Uterus (tissue), 4 donors: ENCODE measurements around the gene PCDHGC5. TPM values are rescaled to one million over a fixed set of nuclear protein-coding genes. Genes with fewer than 3 reads are reported as not detected.

ENCODE experiments used
- DNase-seq, 2 donors: peaks; one replicate each; pipeline ENCODE4 v3.0.0-alpha.2; 2019 to 2020
- H3K27ac ChIP-seq, 2 donors: fragments of 200-600 bp; sonication (generic); 1 replicate in 1 of 2; 2 replicates in 1 of 2; pipeline ENCODE4 v1.5.1; 2016 to 2018
- H3K27me3 ChIP-seq, 2 donors: fragments of 200-600 bp; sonication (generic); one replicate each; pipeline ENCODE4 v1.5.1; 2018 to 2019; ENCODE audit warnings: control low read depth in 1 of 2
- H3K36me3 ChIP-seq, 2 donors: fragments of 200-600 bp; sonication (generic); one replicate each; pipeline ENCODE4 v1.5.1; 2019; ENCODE audit warnings: control low read depth in 1 of 2
- H3K4me1 ChIP-seq, 2 donors: fragments of 200-600 bp; sonication (generic); one replicate each; pipeline ENCODE4 v1.5.1; 2018 to 2019; ENCODE audit warnings: control low read depth in 1 of 2
- H3K4me3 ChIP-seq, 2 donors: fragments of 200-600 bp; sonication (generic); 1 replicate in 1 of 2; 2 replicates in 1 of 2; pipeline ENCODE4 v1.5.1; 2018 to 2019; ENCODE audit warnings: mild to moderate bottlenecking in 1 of 2
- H3K9me3 ChIP-seq, 2 donors: fragments of 200-600 bp; sonication (generic); one replicate each; pipeline ENCODE4 v1.5.1; 2019; ENCODE audit warnings: control low read depth in 1 of 2
- POLR2A ChIP-seq, 2 donors: fragments of 450-650 bp; IDR thresholded peaks; one replicate each; pipeline ENCODE4 v1.6.1; 2016; ENCODE audit warnings: antibody characterized with exemption in 2 of 2, mild to moderate bottlenecking in 1 of 2, moderate library complexity in 1 of 2
- intact Hi-C: fragments of 100-400 bp; cut with DNase I; formaldehyde crosslinking; loops from one replicate; pipeline ENCODE4 v1.15.1; 2023; ENCODE audit warnings: low total_unique reads
- total RNA-seq, 4 donors: library from RNA; depleted of rRNA in 3 of 4; stranded (reverse); fragments of >200 nt in 3 of 4; gene quantifications; one replicate each; pipeline versions ENCODE4 v1.1.0 to v1.2.4, GENCODE V29; 2014 to 2023
- TF ChIP-seq, protein P1 (sequence below), 4 experiments: fragments of 200-600 bp in 2 of 4; fragments of 450-650 bp in 2 of 4; sonication (generic) in 2 of 4; IDR thresholded peaks; one replicate each; pipeline ENCODE4 v1.5.1; 2016 to 2019; ENCODE audit warnings: antibody characterized with exemption in 4 of 4, mild to moderate bottlenecking in 2 of 4, moderate library complexity in 1 of 4
- donor health status: DM: yes; HTN: yes; CAD: no.

Gene PCDHGC5
- total RNA-seq, 4 donors from 2014 or later, result under 0.01 to 7.5 (median 3.4) TPM

- no peaks in the 10 kb centered on the region for H3K27me3 ChIP-seq
- H3K36me3 ChIP-seq, result no peaks in the 10 kb centered on the region
- no peak overlapping the region for H3K4me3 ChIP-seq
- intact Hi-C loops, result no loop called here
- H3K4me1 ChIP-seq, result no peaks in the 10 kb centered on the region
- no peak for DNase-seq
- no peak for TF ChIP-seq POLR2A (IDR thresholded peaks at IDR 0.05)
- TF ChIP-seq, protein P1, sequence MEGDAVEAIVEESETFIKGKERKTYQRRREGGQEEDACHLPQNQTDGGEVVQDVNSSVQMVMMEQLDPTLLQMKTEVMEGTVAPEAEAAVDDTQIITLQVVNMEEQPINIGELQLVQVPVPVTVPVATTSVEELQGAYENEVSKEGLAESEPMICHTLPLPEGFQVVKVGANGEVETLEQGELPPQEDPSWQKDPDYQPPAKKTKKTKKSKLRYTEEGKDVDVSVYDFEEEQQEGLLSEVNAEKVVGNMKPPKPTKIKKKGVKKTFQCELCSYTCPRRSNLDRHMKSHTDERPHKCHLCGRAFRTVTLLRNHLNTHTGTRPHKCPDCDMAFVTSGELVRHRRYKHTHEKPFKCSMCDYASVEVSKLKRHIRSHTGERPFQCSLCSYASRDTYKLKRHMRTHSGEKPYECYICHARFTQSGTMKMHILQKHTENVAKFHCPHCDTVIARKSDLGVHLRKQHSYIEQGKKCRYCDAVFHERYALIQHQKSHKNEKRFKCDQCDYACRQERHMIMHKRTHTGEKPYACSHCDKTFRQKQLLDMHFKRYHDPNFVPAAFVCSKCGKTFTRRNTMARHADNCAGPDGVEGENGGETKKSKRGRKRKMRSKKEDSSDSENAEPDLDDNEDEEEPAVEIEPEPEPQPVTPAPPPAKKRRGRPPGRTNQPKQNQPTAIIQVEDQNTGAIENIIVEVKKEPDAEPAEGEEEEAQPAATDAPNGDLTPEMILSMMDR (IDR thresholded peaks at IDR 0.05), result no peak
- H3K27ac ChIP-seq, result peak overlapping the region; percentile 30 to 57
- no peaks in the 10 kb centered on the region for H3K9me3 ChIP-seq
Observed at GRCh38 chr5:141493500-141494422, 4.9 kb downstream of the PCDHGC5 start.

DNA sequence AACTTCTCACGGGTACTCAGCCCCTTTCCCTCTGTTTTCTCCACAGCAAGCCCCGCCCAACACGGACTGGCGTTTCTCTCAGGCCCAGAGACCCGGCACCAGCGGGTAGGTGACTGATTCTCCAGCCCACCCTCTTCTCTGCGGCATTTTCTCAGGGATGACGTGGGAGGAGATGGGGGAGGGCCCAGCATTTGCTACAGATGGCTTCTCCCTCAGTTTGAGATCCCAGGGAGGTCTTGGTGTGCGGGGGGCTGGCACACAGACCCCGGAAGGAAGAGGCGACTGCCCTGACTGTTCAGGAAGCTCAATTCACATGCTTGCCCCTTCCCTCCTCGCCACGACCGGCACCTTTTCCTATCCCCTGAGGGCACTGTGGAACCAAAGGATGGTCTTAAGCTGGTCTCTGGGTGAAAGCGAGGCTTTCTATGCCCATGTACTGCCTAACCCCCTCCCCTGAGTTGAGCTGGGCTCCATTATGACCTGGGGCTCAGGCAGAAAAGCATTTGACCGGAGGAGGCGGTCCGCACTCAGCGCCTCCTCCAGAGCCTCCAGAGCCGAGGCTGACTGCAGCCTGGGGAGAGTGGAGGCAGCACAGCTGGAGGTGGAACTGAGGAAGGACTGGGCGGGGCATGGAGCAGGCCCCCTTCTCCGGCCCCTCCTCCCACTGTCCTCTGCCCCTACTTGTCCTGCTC, 6.0 kb downstream of the PCDHGC5 start:
- intact Hi-C loops, result no loop called here
- Histone ChIP-seq H3K36me3 (no peaks in the 10 kb centered on the region), H3K27me3 (no peaks in the 10 kb centered on the region), H3K27ac (peak overlapping the region; percentile 30 to 57), H3K9me3 (no peaks in the 10 kb centered on the region), H3K4me3 (no peak overlapping the region), H3K4me1 (no peaks in the 10 kb centered on the region)
- no peak for TF ChIP-seq POLR2A (IDR thresholded peaks at IDR 0.05)
- TF ChIP-seq, protein P1 (IDR thresholded peaks at IDR 0.05), result no peak
- DNase-seq, result no peak

DNA sequence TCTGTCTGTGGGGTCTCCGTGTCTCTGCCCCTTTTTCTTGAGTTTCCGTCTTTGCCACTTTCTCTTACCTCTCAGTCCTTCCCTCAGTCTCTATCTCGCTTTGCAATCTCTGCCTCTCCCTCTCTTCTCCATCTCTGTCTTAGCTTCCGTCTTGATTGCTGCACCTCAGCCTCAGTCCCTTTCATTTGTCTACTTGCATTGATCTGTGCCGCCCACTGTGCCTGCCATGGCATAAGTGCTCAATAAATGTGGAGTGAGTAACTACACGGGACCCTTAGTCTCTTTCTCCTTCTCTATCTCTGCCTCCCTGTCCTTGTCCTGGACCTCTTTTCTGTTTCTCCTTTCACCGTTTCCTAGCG, 6.6 kb downstream of the PCDHGC5 start:
- no peaks in the 10 kb centered on the region for H3K36me3 ChIP-seq
- no peaks in the 10 kb centered on the region for H3K9me3 ChIP-seq
- peak overlapping the region in 1 of 2 donors; percentile 57 for H3K27ac ChIP-seq
- no peaks in the 10 kb centered on the region for H3K4me1 ChIP-seq
- no peak for DNase-seq
- TF ChIP-seq, protein P1 (IDR thresholded peaks at IDR 0.05), result no peak
- H3K27me3 ChIP-seq, result no peaks in the 10 kb centered on the region
- intact Hi-C loops, result no loop called here
- no peak overlapping the region for H3K4me3 ChIP-seq

GRCh38 chr5:141496038-141496437, 7.2 kb downstream of the PCDHGC5 start:
- intact Hi-C loops, result no loop called here
- Histone ChIP-seq H3K9me3 (no peaks in the 10 kb centered on the region), H3K4me1 (no peaks in the 10 kb centered on the region), H3K36me3 (no peaks in the 10 kb centered on the region), H3K27ac (no peak overlapping the region), H3K4me3 (no peak overlapping the region), H3K27me3 (no peaks in the 10 kb centered on the region)
- no peak for TF ChIP-seq POLR2A (IDR thresholded peaks at IDR 0.05)
- TF ChIP-seq, protein P1 (IDR thresholded peaks at IDR 0.05), result no peak
- DNase-seq, result no peak

DNA sequence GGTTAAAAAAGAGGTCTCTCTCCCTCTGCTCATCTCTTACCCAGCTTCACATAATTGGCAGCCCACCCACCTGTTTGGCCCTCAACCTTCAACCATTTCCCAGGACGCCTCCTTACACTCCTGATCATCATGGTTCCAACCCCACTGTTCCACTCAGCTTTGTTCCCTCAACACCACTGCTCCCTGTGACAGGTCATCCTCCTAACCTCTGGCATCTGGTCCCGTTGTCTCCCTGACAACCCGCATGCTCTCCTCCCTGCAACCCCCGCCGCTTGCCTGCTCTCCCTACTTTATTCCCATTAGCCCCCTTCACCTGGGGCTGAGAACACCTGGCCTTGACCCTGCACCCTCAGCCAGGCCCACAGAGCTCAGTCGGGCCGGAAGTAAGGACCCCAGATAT, 12.9 kb downstream of the PCDHGC5 start:
- TF ChIP-seq, protein P1 (IDR thresholded peaks at IDR 0.05), result no peak
- TF ChIP-seq POLR2A (IDR thresholded peaks at IDR 0.05), result no peak
- H3K36me3 ChIP-seq, result no peaks in the 10 kb centered on the region
- no peaks in the 10 kb centered on the region for H3K27me3 ChIP-seq
- no peaks in the 10 kb centered on the region for H3K9me3 ChIP-seq
- peaks cover 0 to 4% of the 10 kb centered on the region in 2 donors for H3K4me1 ChIP-seq
- DNase-seq, result no peak
- H3K4me3 ChIP-seq, result no peak overlapping the region
- intact Hi-C loops, result no loop called here
- H3K27ac ChIP-seq, result no peak overlapping the region
